CD4-positive, CD25-positive, alpha-beta regulatory T cell (primary cell): Measurements from ENCODE around the gene MRPL27. TPM values are rescaled to one million over a fixed set of nuclear protein-coding genes. Genes with fewer than 3 reads are reported as not detected.

Experiments
- ATAC-seq, 2 donors: fragments of 150-1000 bp; cut with Tn5 transposase; one replicate each; pipeline ENCODE4 v1.10.0; 2021; ENCODE audit warnings: low read depth in 2 of 2, moderate number of reproducible peaks in 2 of 2, moderate library complexity in 1 of 2
- DNase-seq, 3 donors: peaks; one replicate each; pipeline versions ENCODE4 v3.0.0 to v3.0.0-alpha.2; 2012 to 2022; ENCODE audit warnings: mixed read lengths in 1 of 3
- H3K27ac ChIP-seq: one replicate; pipeline ENCODE4 v1.7.0; 2013; ENCODE audit warnings: mild to moderate bottlenecking, low read length; ENCODE audit not compliant: insufficient read depth, poor library complexity, severe bottlenecking
- H3K27me3 ChIP-seq: one replicate; pipeline ENCODE4 v1.7.0; 2013; ENCODE audit warnings: low read length; ENCODE audit not compliant: control insufficient read depth, insufficient read depth
- H3K36me3 ChIP-seq: one replicate; pipeline ENCODE4 v1.7.0; 2013; ENCODE audit warnings: mild to moderate bottlenecking, low read length, moderate library complexity; ENCODE audit not compliant: control insufficient read depth, insufficient read depth
- H3K4me1 ChIP-seq: 2 replicates; pipeline ENCODE4 v1.7.0; 2013; ENCODE audit warnings: mild to moderate bottlenecking, low read length; ENCODE audit not compliant: insufficient read depth, control insufficient read depth, poor library complexity, severe bottlenecking
- H3K4me3 ChIP-seq: one replicate; pipeline ENCODE4 v1.7.0; 2013; ENCODE audit warnings: low read depth, mild to moderate bottlenecking, low read length, moderate library complexity
- H3K9me3 ChIP-seq, 2 experiments: 1 replicate in 1 of 2; 2 replicates in 1 of 2; pipeline ENCODE4 v1.7.0; 2013; ENCODE audit warnings: low read length in 2 of 2, mild to moderate bottlenecking in 1 of 2, moderate library complexity in 1 of 2; ENCODE audit not compliant: control insufficient read depth in 2 of 2
- H3K27ac Mint-ChIP-seq, 3 donors: one replicate each; pipeline ENCODE4 v1.8.0; 2020 to 2022; ENCODE audit warnings: mild to moderate bottlenecking in 3 of 3, mixed read lengths in 3 of 3, moderate library complexity in 2 of 3
- H3K27me3 Mint-ChIP-seq: one replicate; pipeline ENCODE4 v1.8.0; 2022; ENCODE audit warnings: mild to moderate bottlenecking, mixed read lengths
- H3K36me3 Mint-ChIP-seq: one replicate; pipeline ENCODE4 v1.8.0; 2020; ENCODE audit warnings: mixed read lengths
- H3K4me1 Mint-ChIP-seq, 4 donors: one replicate each; pipeline ENCODE4 v1.8.0; 2020 to 2022; ENCODE audit warnings: mixed read lengths in 4 of 4, mild to moderate bottlenecking in 1 of 4
- H3K4me3 Mint-ChIP-seq, 4 donors: one replicate each; pipeline ENCODE4 v1.8.0; 2020 to 2022; ENCODE audit warnings: mild to moderate bottlenecking in 4 of 4, mixed read lengths in 4 of 4, moderate library complexity in 3 of 4
- H3K9me3 Mint-ChIP-seq, 7 donors: one replicate each; pipeline ENCODE4 v1.8.0; 2020 to 2022; ENCODE audit warnings: mixed read lengths in 7 of 7, mild to moderate bottlenecking in 3 of 7, moderate library complexity in 2 of 7
- polyA plus RNA-seq, 4 donors: library from polyadenylated mRNA; unstranded; fragments of 300-500 nt; fragmentation: Illumina TruSeq; gene quantifications; one replicate each; pipeline ENCODE4 v1.2.3, GENCODE V29; 2021
- total RNA-seq: library from RNA; stranded (reverse); gene quantifications from one replicate; pipeline ENCODE4 v1.2.3, GENCODE V29; 2022

Gene MRPL27
- total and polyA plus RNA-seq, 5 donors from 2014 or later: 33.5 to 86.7 (median 75.3) TPM

DNA sequence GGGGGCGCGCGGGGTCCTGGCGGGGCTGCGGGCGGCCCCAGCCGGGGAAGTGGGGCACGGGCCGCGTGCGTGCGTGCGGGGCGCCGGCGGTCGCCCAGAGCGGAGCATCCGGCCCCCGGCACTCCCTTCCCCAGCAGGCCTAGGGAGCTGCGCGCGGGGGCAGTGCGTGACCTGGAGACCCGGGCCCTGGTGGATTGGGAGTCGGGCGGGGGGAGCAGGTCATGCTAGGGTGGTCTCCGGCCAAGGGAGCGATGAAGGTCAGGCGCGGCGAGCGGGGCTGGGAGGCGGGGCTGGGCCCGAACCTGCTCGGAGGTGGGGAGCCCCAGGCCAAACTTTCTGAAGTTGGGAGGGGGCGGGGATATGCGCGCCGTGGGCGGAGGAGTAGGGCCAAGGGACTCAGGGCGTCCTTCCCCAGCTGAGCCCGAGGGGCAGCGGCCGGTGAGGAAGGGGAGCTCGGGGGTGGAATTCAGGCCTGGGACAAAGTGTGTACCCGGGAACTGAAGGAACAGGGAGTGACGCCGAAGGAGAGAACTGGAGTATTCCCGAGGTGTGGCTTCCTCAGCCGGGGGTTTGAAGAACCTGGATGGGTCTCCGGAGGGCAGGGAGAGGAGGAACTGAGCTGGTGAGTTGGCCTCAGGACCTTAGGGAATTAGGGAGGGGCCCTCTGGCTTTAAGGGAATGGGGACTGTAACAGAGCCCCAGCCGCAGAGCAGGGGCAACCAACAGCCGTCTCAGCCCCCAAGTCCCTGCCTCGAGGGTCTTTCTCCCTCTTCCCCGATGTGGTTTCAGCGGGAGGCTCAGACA lies 26.5 kb downstream of the MRPL27 start:
- no peaks in the 10 kb centered on the region for H3K9me3 ChIP-seq
- peaks cover 26% of the 10 kb centered on the region for H3K4me1 ChIP-seq
- Mint-ChIP-seq H3K4me1 (peaks cover under 1 to 47% (median 20%) of the 10 kb centered on the region in 4 donors), H3K27ac (peak overlapping the region; percentile 77 to 95 (median 94)), H3K9me3 (peaks cover 0 to 2% (median 0%) of the 10 kb centered on the region in 7 donors), H3K27me3 (no peaks in the 10 kb centered on the region), H3K4me3 (peak overlapping the region; percentile 85 to 92 (median 92)), H3K36me3 (peaks cover 5% of the 10 kb centered on the region)
- no peaks in the 10 kb centered on the region for H3K36me3 ChIP-seq
- DNase-seq (peak in 2 of 3 donors; percentile 38 to 73), ATAC-seq (peak; percentile 69 to 70)
- peak overlapping the region; percentile 51 for H3K27ac ChIP-seq
- peak overlapping the region; percentile 71 for H3K4me3 ChIP-seq
- no peaks in the 10 kb centered on the region for H3K27me3 ChIP-seq

GRCh38 chr17:50345432-50346312 lies 27.3 kb downstream of the MRPL27 start, which contains the start of gene XYLT2:
Gene XYLT2, plus strand, starts transcription at chr17:50346126. Its CDS starts 15 bp downstream, at chr17:50346141.
- H3K36me3 ChIP-seq: no peaks in the 10 kb centered on the region
- peaks cover 26% of the 10 kb centered on the region for H3K4me1 ChIP-seq
- no peaks in the 10 kb centered on the region for H3K27me3 ChIP-seq
- peak within 1 kb of the TSS; percentile 61 for H3K27ac ChIP-seq
- Mint-ChIP-seq H3K9me3 (peaks cover 0 to 2% (median 0%) of the 10 kb centered on the region in 7 donors), H3K36me3 (no peaks in the 10 kb centered on the region), H3K4me1 (peaks cover 0 to 41% (median 15%) of the 10 kb centered on the region in 4 donors), H3K27me3 (peaks cover 4% of the 10 kb centered on the region), H3K4me3 (peak within 1 kb of the TSS; percentile 92 to 94 (median 92)), H3K27ac (peak within 1 kb of the TSS; percentile 90 to 95 (median 94))
- H3K4me3 ChIP-seq: peak within 1 kb of the TSS; percentile 71
- DNase-seq (peak; percentile 84 to 93 (median 92)), ATAC-seq (peak; percentile 90 to 94)
- H3K9me3 ChIP-seq: no peaks in the 10 kb centered on the region

GRCh38 chr17:50344731-50345365 lies 28.1 kb downstream of the MRPL27 start:
- no peak overlapping the region for H3K27ac ChIP-seq
- H3K4me3 Mint-ChIP-seq: peak overlapping the region; percentile 81 to 92 (median 88)
- peaks cover 0 to 38% (median 13%) of the 10 kb centered on the region in 4 donors for H3K4me1 Mint-ChIP-seq
- no peaks in the 10 kb centered on the region for H3K36me3 ChIP-seq
- peaks cover 3% of the 10 kb centered on the region for H3K27me3 ChIP-seq
- H3K36me3 Mint-ChIP-seq: no peaks in the 10 kb centered on the region
- H3K4me1 ChIP-seq: peaks cover 26% of the 10 kb centered on the region
- peak overlapping the region; percentile 47 to 86 (median 64) for H3K27ac Mint-ChIP-seq
- no peak for DNase-seq
- peak overlapping the region; percentile 59 for H3K4me3 ChIP-seq
- H3K27me3 Mint-ChIP-seq: peaks cover 12% of the 10 kb centered on the region
- ATAC-seq: no peak
- peaks cover 0 to 2% (median 0%) of the 10 kb centered on the region in 7 donors for H3K9me3 Mint-ChIP-seq
- no peaks in the 10 kb centered on the region for H3K9me3 ChIP-seq

DNA sequence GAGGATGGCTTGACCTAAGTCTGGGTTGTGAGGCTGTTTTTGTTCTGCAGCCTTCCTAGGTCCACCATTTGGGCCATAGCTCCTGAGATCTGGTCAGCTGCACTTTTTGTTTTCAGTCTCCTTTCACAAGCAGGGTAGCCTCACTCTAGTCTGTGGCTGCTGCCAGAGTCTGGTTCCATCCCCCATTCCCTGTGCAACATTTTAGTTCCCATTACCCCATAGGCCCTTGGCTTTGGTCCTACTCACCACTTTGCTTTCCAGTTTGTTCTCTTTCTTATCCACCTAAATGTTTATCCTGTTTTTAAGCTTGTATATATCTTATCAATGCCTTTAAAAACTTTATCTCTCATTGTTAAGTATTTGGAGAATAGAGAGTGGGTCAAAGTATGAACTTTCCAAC lies 33.6 kb downstream of the MRPL27 start:
- H3K36me3 Mint-ChIP-seq: no peaks in the 10 kb centered on the region
- Histone ChIP-seq H3K27me3 (peaks cover 6% of the 10 kb centered on the region), H3K9me3 (no peaks in the 10 kb centered on the region), H3K4me3 (no peak overlapping the region), H3K4me1 (no peaks in the 10 kb centered on the region), H3K27ac (no peak overlapping the region), H3K36me3 (no peaks in the 10 kb centered on the region)
- no peak for ATAC-seq
- H3K4me3 Mint-ChIP-seq: no peak overlapping the region
- H3K4me1 Mint-ChIP-seq: no peaks in the 10 kb centered on the region
- peaks cover 19% of the 10 kb centered on the region for H3K27me3 Mint-ChIP-seq
- no peak for DNase-seq
- H3K9me3 Mint-ChIP-seq: peaks cover 0 to 17% (median 5%) of the 10 kb centered on the region in 7 donors
- H3K27ac Mint-ChIP-seq: no peak overlapping the region

DNA sequence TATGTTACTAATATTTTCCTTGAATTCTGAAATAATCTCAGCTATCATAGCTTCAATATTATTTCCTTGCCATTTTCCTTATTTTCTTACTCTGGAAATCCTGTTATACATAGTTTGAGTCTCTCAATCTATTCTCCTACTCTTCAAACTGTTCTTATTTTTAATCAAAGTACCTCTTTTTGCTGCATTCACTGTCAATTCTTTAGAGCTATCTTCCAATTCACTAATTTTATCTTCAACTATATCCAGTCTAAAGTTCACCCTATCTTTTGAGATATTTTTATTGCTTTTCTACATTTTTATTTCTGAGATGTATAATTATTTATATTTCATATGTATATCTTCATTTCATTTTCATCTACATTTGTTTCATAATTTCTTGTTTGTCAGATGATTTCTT lies 34.3 kb downstream of the MRPL27 start:
- H3K27me3 ChIP-seq: peaks cover 6% of the 10 kb centered on the region
- Mint-ChIP-seq H3K27ac (no peak overlapping the region), H3K9me3 (peaks cover 0 to 17% (median 5%) of the 10 kb centered on the region in 7 donors)

DNA sequence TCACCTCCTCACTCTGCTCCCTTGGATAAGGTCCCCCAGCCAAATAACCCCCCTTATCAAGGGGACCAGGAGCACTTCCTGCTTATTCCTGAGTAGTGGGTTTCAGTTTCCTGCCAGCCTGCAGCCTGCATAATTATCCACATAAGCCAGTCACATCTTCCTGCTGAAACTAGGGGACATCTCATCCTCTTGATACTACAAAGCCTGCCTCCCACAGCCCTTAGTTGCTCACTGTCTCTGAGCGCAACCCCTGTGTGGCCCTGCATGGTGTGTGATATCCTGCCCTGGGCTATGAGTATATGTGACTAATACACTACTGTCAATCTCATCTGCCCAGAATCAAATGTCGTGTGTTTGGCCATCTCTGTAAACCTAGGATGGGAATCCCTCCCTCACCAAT lies 35.0 kb downstream of the MRPL27 start:
- no peak overlapping the region for H3K27ac ChIP-seq
- Mint-ChIP-seq H3K27ac (no peak overlapping the region), H3K36me3 (no peaks in the 10 kb centered on the region)

More for the DNA sequence above, 34.3 kb downstream of the MRPL27 start:
- Histone ChIP-seq H3K9me3 (no peaks in the 10 kb centered on the region), H3K4me3 (no peak overlapping the region), H3K4me1 (no peaks in the 10 kb centered on the region), H3K36me3 (no peaks in the 10 kb centered on the region), H3K27ac (no peak overlapping the region)
- ATAC-seq (no peak), DNase-seq (no peak)
- Mint-ChIP-seq H3K27me3 (peaks cover 20% of the 10 kb centered on the region), H3K36me3 (no peaks in the 10 kb centered on the region), H3K4me3 (no peak overlapping the region), H3K4me1 (peaks cover 0 to 2% (median 0%) of the 10 kb centered on the region in 4 donors)

More for the DNA sequence above, 35.0 kb downstream of the MRPL27 start:
- DNase-seq (no peak), ATAC-seq (no peak)
- Histone ChIP-seq H3K36me3 (no peaks in the 10 kb centered on the region), H3K9me3 (no peaks in the 10 kb centered on the region), H3K4me1 (no peaks in the 10 kb centered on the region), H3K27me3 (peaks cover 6% of the 10 kb centered on the region), H3K4me3 (no peak overlapping the region)
- peaks cover 0 to 4% (median 0%) of the 10 kb centered on the region in 4 donors for H3K4me1 Mint-ChIP-seq
- H3K9me3 Mint-ChIP-seq: peaks cover 0 to 17% (median 5%) of the 10 kb centered on the region in 7 donors
- H3K27me3 Mint-ChIP-seq: peaks cover 25% of the 10 kb centered on the region
- H3K4me3 Mint-ChIP-seq: no peak overlapping the region
